Measurements from ENCODE around the gene ELOB.

DNA sequence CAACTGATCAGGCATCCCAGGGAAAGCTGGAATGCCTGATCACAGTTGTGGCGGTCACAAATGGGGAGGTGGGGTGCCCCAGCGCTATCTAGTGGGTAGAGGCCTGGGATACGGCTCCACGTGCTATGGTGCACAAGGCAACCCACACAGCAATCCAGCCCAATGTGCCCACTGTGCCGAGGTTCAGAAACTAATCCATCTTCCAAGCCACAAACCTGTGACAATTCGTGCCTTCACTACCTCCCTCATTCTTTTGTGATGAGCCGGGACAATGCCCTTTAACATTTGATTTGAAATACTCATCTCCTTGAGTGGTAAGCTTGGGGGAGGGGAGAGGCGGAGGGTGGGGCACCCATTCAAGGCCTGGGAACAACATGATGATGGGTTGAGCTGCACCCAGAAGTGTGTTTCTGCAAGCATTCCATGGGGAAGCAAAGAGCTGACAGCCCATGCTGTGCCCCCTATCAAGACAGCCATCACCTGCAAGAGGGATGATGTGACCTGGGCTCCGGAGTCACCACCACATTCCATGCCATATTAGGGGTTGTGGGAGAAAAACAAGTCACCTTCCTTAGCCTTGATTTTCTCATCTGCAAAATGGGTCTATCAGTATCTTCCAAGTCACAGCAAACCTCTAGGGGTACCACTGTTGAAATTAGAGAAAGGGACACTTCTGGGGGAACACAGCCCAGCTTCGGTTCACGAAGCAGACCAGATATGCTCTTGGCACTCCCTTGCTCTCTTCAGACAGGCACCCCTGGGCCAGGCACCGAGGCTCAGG lies 3.7 kb downstream of the ELOB start:
- no peak for TF ChIP-seq CTCF (IDR thresholded peaks at IDR 0.05; ENCODE audit: insufficient read depth, low read depth, low read length)
- TF ChIP-seq EZH2 (IDR thresholded peaks at IDR 0.05; ENCODE audit: insufficient read depth, low read length), result no peak

All from astrocyte (in vitro differentiated cells and primary cell).